ENCODE measurements around the gene WWOX. TPM values are rescaled to one million over a fixed set of nuclear protein-coding genes. Genes with fewer than 3 reads are reported as not detected.

The WWOX gene
- total RNA-seq, 1 experiment from 2014 or later: 28.3 TPM

GRCh38 chr16:78879011-78879410, 779.6 kb downstream of the WWOX start:
- Histone ChIP-seq H3K79me2 (ENCODE audit: low read length) (no peaks in the 10 kb centered on the region), H3F3A (ENCODE audit: low read length, unreplicated experiment) (no peaks in the 10 kb centered on the region), H3K27ac (ENCODE audit: low read length) (no peak overlapping the region), H4K20me1 (ENCODE audit: low read length) (no peaks in the 10 kb centered on the region), H3K9ac (ENCODE audit: low read length) (no peak overlapping the region), H3K9me3 (ENCODE audit: low read length) (no peaks in the 10 kb centered on the region), H2AFZ (ENCODE audit: low read length) (no peak overlapping the region), H3K9me2 (replicated peaks; ENCODE audit: low read length) (no peaks in the 10 kb centered on the region), H3K4me1 (ENCODE audit: insufficient read depth, low read length) (no peaks in the 10 kb centered on the region), H3K27me3 (ENCODE audit: low read length) (no peaks in the 10 kb centered on the region), H3K4me3 (ENCODE audit: low read length) (no peak overlapping the region), H3K4me2 (ENCODE audit: low read length) (no peak overlapping the region), H3K36me3 (ENCODE audit: low read depth, low read length) (no peaks in the 10 kb centered on the region)
- ChIA-PET CTCF (no interaction called here), POLR2A (ENCODE audit: unreplicated experiment) (no interaction called here)
- no TSS peak for BruUV-seq (replicated peaks)
- intact Hi-C loops (cut with micrococcal nuclease): no loop called here
- TF ChIP-seq CTCF (conservative IDR thresholded peaks at IDR 0.05; ENCODE audit: low read depth, low read length) (no peak), EZH2phosphoT487 (IDR thresholded peaks at IDR 0.05; ENCODE audit: borderline replicate concordance, low read length) (no peak), EZH2 (IDR thresholded peaks at IDR 0.05; ENCODE audit: low read length, unreplicated experiment) (no peak)
- no peak for ATAC-seq
- no peak for DNase-seq

DNA sequence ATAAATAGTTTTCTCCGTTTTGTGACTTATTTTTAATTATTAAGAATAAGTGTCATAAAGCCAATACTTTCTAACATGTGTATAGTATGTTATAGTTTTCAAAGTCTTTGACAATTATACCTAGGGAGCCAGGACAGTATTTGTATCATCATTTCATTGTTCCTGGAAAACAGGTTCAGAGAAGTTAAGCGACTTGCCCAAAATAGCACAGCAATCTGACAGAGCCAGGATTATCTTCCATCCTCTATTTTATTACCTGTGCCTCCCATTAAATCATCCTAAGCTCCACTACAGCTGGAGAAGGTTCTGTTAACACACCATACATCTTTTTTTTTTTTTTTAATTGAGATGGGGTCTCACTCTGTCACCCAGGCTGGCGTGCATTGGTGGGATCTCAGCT, 782.7 kb downstream of the WWOX start:
- intact Hi-C loops (cut with micrococcal nuclease): no loop called here
- Histone ChIP-seq H4K20me1 (ENCODE audit: low read length) (no peaks in the 10 kb centered on the region), H3K27ac (ENCODE audit: low read length) (no peak overlapping the region), H3K79me2 (ENCODE audit: low read length) (no peaks in the 10 kb centered on the region), H3K9me2 (replicated peaks; ENCODE audit: low read length) (no peaks in the 10 kb centered on the region), H2AFZ (ENCODE audit: low read length) (no peak overlapping the region), H3K9me3 (ENCODE audit: low read length) (no peaks in the 10 kb centered on the region), H3K4me3 (ENCODE audit: low read length) (no peak overlapping the region), H3F3A (ENCODE audit: low read length, unreplicated experiment) (no peaks in the 10 kb centered on the region), H3K9ac (ENCODE audit: low read length) (no peak overlapping the region), H3K4me2 (ENCODE audit: low read length) (no peak overlapping the region), H3K36me3 (ENCODE audit: low read depth, low read length) (no peaks in the 10 kb centered on the region), H3K27me3 (ENCODE audit: low read length) (no peaks in the 10 kb centered on the region), H3K4me1 (ENCODE audit: insufficient read depth, low read length) (no peaks in the 10 kb centered on the region)
- ChIA-PET CTCF (no interaction called here), POLR2A (ENCODE audit: unreplicated experiment) (no interaction called here)
- no peak for ATAC-seq
- DNase-seq: no peak
- TF ChIP-seq EZH2phosphoT487 (IDR thresholded peaks at IDR 0.05; ENCODE audit: borderline replicate concordance, low read length) (no peak), EZH2 (IDR thresholded peaks at IDR 0.05; ENCODE audit: low read length, unreplicated experiment) (no peak), CTCF (conservative IDR thresholded peaks at IDR 0.05; ENCODE audit: low read depth, low read length) (no peak)
- no TSS peak for BruUV-seq (replicated peaks)

DNA sequence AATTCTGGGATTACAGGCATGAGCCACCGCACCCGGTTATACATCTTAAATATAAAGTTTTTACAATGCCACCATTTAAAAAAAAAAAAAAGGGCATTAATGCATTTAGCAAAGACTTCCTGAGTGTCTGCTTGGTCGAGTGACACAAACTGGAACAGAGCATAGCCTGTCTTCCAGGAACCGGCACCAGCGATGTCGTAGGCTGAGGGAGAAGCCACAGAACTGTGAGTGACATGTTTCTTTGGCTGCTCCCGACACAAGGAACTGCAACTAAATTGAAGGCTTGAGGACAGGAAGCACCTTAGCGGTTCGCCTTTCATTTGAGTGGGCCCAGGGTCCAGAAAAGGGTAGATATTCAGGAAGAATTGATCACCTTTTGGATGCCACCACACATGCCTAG, 783.3 kb downstream of the WWOX start:
- H3K9ac ChIP-seq (ENCODE audit: low read length): no peak overlapping the region
- ATAC-seq (no peak), DNase-seq (no peak)
- CTCF ChIA-PET: no interaction called here
- no peaks in the 10 kb centered on the region for H3K36me3 ChIP-seq (ENCODE audit: low read depth, low read length)
- no peaks in the 10 kb centered on the region for H3K79me2 ChIP-seq (ENCODE audit: low read length)
- H4K20me1 ChIP-seq (ENCODE audit: low read length): no peaks in the 10 kb centered on the region
- POLR2A ChIA-PET (ENCODE audit: unreplicated experiment): no interaction called here
- H3K9me2 ChIP-seq (replicated peaks; ENCODE audit: low read length): no peaks in the 10 kb centered on the region
- no peak for TF ChIP-seq CTCF (conservative IDR thresholded peaks at IDR 0.05; ENCODE audit: low read depth, low read length)
- no peak for TF ChIP-seq EZH2 (IDR thresholded peaks at IDR 0.05; ENCODE audit: low read length, unreplicated experiment)
- no peak for TF ChIP-seq EZH2phosphoT487 (IDR thresholded peaks at IDR 0.05; ENCODE audit: borderline replicate concordance, low read length)
- no peak overlapping the region for H2AFZ ChIP-seq (ENCODE audit: low read length)
- BruUV-seq (replicated peaks): no TSS peak
- intact Hi-C loops (cut with micrococcal nuclease): no loop called here
- no peaks in the 10 kb centered on the region for H3K4me1 ChIP-seq (ENCODE audit: insufficient read depth, low read length)
- H3F3A ChIP-seq (ENCODE audit: low read length, unreplicated experiment): no peaks in the 10 kb centered on the region
- H3K27me3 ChIP-seq (ENCODE audit: low read length): no peaks in the 10 kb centered on the region
- no peak overlapping the region for H3K27ac ChIP-seq (ENCODE audit: low read length)
- no peak overlapping the region for H3K4me2 ChIP-seq (ENCODE audit: low read length)
- no peaks in the 10 kb centered on the region for H3K9me3 ChIP-seq (ENCODE audit: low read length)
- H3K4me3 ChIP-seq (ENCODE audit: low read length): no peak overlapping the region
